ENCODE data around the gene MPO. TPM values are rescaled to one million over a fixed set of nuclear protein-coding genes. Genes with fewer than 3 reads are reported as not detected.

The MPO gene
- total RNA-seq, 4 donors from 2014 or later: 0.18 to 0.32 (median 0.31) TPM; not detected in 1

DNA sequence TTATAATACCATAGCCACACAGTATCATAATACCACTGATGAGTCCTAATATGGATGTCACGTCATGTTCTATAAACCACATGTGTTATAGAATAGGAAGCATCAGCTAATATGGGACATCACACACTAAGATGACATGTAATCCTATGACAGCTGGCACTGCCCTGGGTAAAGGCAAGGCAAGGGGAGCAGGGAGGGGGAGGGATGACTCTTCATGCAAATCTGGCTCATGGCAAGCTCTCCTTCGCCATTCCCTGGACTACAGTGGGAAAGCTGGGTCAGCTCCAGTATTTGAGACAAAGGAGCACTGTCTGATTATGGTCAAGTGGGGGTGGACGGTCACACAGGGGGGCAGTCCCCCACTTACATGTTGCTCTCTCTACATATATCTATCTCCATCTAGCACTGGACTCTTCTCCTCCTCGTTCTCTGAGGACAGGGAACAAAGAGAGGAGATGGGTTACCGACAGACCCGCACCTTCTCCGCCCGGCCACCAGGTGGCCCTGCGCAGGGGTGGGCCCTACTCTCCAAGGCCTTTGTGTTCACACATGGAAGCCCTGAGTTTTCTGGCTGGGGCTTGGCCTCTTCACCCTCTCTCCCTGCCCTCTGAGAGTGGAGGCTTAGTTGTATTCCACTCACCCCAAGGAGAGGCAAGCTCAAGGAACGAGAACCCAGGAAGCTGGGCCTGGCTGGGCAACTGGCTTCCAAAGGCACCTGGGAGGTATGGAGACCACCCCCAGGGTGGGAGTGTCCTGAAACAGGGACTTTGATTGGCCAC lies 23.4 kb upstream of the MPO start:
- intact Hi-C loops (cut with DNase I; ENCODE audit: low total_unique reads): no loop called here
- DNase-seq: no peak

DNA sequence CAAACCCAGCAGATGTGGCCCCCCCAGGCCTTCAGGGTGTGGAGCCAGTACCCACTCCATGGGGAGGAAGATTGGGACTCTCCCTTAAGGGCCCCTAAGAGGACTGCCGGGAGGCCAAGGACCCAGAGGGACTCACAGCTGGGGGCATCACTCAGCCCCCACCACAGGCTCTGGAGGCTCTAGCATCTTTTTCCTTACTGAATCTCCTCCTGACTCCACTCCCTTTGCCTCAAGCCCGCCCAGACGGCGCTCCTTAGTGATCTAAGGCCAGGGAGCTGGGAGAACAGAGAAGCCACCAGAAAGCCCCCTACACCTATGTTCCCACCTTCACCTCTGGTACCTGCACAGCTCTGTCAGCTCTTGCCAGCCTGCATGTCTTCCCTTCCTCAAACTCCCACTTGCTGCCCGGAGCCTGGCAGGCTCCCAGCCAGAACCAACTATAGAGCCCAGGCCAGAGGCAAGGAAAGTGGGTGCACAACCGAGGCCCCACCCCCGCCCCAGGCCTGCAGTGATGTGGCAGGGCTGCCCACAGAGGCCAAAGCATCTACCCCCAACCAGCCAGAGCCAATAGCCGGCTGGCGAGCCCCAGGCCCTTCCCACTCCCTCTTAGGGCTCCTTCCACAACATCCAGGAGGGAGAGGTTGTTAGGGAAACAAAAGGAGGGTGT lies 22.3 kb upstream of the MPO start:
- no peak for DNase-seq
- in situ Hi-C loops (cut with MboI; ENCODE audit: low sequenced_read_pairs in 4 of 4): loop anchor here in 1 of 4 donors (25.0 kb wide), 1 partner anchor 109 kb away; the partner anchor contains the start of gene RNF43
- no peaks in the 10 kb centered on the region for H3K9me3 ChIP-seq
- intact Hi-C loops (cut with DNase I; ENCODE audit: low total_unique reads): no loop called here
- H3K36me3 ChIP-seq: no peaks in the 10 kb centered on the region
- TF ChIP-seq CTCF (IDR thresholded peaks at IDR 0.05 in 4 of 5, conservative IDR thresholded peaks at IDR 0.05 in 1 of 5) (no peak), POLR2A (IDR thresholded peaks at IDR 0.05) (no peak)
- ATAC-seq: no peak
- no peak overlapping the region for H3K27ac ChIP-seq
- H3K4me1 ChIP-seq: no peaks in the 10 kb centered on the region
- no peaks in the 10 kb centered on the region for H3K27me3 ChIP-seq
- no peak overlapping the region for H3K4me3 ChIP-seq

More for the DNA sequence above, 23.4 kb upstream of the MPO start:
- no peak overlapping the region for H3K4me3 ChIP-seq
- no peak for ATAC-seq
- H3K27ac ChIP-seq: no peak overlapping the region
- no peaks in the 10 kb centered on the region for H3K27me3 ChIP-seq
- H3K36me3 ChIP-seq: no peaks in the 10 kb centered on the region
- in situ Hi-C loops (cut with MboI; ENCODE audit: low sequenced_read_pairs in 4 of 4): loop anchor here in 1 of 4 donors (25.0 kb wide), 1 partner anchor 108 kb away; the partner anchor contains the start of gene RNF43
- no peaks in the 10 kb centered on the region for H3K9me3 ChIP-seq
- TF ChIP-seq CTCF (IDR thresholded peaks at IDR 0.05 in 4 of 5, conservative IDR thresholded peaks at IDR 0.05 in 1 of 5) (peak in 4 of 5 experiments; percentile 44 to 61 (median 51)), POLR2A (IDR thresholded peaks at IDR 0.05) (no peak)
- H3K4me1 ChIP-seq: no peaks in the 10 kb centered on the region

GRCh38 chr17:58302171-58302918 lies 21.6 kb upstream of the MPO start:
- Histone ChIP-seq H3K4me3 (no peak overlapping the region), H3K27me3 (no peaks in the 10 kb centered on the region), H3K9me3 (no peaks in the 10 kb centered on the region), H3K27ac (no peak overlapping the region), H3K4me1 (no peaks in the 10 kb centered on the region), H3K36me3 (no peaks in the 10 kb centered on the region)
- TF ChIP-seq CTCF (IDR thresholded peaks at IDR 0.05 in 4 of 5, conservative IDR thresholded peaks at IDR 0.05 in 1 of 5) (no peak), POLR2A (IDR thresholded peaks at IDR 0.05) (no peak)
- DNase-seq: no peak
- in situ Hi-C loops (cut with MboI; ENCODE audit: low sequenced_read_pairs in 4 of 4): loop anchor here in 1 of 4 donors (25.0 kb wide), 1 partner anchor 110 kb away; the partner anchor contains the start of gene RNF43
- ATAC-seq: no peak
- intact Hi-C loops (cut with DNase I; ENCODE audit: low total_unique reads): no loop called here

- Histone ChIP-seq H3K4me1 (no peaks in the 10 kb centered on the region), H3K9me3 (no peaks in the 10 kb centered on the region), H3K27ac (no peak overlapping the region), H3K4me3 (no peak overlapping the region), H3K27me3 (no peaks in the 10 kb centered on the region), H3K36me3 (no peaks in the 10 kb centered on the region)
- ATAC-seq (no peak), DNase-seq (no peak)
- intact Hi-C loops (cut with DNase I; ENCODE audit: low total_unique reads) (no loop called here), in situ Hi-C loops (cut with MboI; ENCODE audit: low sequenced_read_pairs in 4 of 4) (loop anchor here in 1 of 4 donors (25.0 kb wide), 1 partner anchor 111 kb away; the partner anchor contains the start of gene RNF43)
- no peak for TF ChIP-seq POLR2A (IDR thresholded peaks at IDR 0.05)
- no peak for TF ChIP-seq CTCF (IDR thresholded peaks at IDR 0.05 in 4 of 5, conservative IDR thresholded peaks at IDR 0.05 in 1 of 5)
Observed at GRCh38 chr17:58301504-58302150, 20.9 kb upstream of the MPO start.
